ENCODE results near the gene PCMTD2.
"Not testable (repeated sequence)": the region's sequence is repeated elsewhere in the genome, so short reads cannot be mapped to it uniquely, and the experiment has no call there.

PCMTD2 gene

GRCh38 chr20:64224351-64225170, 31.0 kb upstream of the PCMTD2 start:
- DNase-seq = no peak

DNA sequence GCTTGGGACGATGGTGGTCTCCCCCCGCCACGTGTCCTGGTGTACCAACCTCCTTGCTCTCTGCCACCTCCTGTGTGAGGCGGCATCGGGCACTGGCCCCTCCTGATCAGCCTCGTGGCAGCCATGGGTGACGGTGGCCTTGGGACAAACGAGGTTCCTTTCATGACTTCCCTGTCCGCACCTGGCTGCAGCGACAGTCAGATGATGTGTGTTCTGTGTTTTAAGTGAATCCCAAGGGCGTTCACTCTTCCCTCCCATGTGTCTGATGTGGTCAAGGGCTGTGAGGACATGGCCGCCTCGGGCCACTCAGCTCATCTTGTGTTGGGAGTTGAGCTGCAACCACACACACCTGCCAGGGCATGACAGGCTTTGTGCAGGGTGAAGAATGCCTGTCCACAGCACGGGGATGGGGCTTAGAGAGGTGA, 30.4 kb upstream of the PCMTD2 start:
- no peak for DNase-seq

GRCh38 chr20:64225828-64226598, 29.5 kb upstream of the PCMTD2 start:
- DNase-seq = no peak

GRCh38 chr20:64226686-64227580, 28.6 kb upstream of the PCMTD2 start:
- DNase-seq = no peak

GRCh38 chr20:64228086-64228653, 27.4 kb upstream of the PCMTD2 start:
- no peak for DNase-seq

DNA sequence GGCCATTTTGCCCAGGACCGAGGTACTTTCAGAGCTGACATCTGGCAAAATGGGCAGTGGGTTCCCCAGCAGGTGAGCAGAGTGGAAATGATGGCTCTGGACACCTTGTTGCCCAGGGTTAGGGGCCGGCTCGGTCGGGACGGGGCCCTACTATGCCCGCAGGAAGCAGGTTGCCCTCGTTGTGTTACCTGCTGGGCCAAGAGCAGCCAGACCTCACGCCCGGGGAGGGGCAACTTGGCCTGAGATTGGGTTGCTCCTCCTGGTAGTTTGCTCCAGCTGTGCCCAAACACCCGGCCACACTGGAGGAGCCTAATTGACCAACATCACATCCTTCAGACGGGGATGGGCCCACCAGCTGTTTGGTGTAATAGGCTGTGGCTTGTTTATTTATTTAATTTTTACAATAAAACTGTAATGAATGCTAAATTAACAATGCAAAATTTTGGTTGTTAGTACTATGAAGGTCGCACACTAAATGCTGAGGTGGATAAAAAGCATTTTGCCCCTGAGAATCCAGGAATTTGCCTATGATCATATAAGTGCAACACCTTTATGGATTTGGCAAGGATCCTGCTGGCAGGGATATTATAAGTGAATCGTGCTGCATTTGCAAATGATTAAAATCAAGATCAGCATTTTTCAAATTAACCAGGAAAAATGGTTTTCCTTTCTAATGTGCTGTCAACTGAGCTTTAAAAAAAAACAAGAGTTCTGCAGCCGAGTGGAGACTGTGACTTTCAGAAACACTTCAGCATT, 26.6 kb upstream of the PCMTD2 start:
- no peak for DNase-seq

DNA sequence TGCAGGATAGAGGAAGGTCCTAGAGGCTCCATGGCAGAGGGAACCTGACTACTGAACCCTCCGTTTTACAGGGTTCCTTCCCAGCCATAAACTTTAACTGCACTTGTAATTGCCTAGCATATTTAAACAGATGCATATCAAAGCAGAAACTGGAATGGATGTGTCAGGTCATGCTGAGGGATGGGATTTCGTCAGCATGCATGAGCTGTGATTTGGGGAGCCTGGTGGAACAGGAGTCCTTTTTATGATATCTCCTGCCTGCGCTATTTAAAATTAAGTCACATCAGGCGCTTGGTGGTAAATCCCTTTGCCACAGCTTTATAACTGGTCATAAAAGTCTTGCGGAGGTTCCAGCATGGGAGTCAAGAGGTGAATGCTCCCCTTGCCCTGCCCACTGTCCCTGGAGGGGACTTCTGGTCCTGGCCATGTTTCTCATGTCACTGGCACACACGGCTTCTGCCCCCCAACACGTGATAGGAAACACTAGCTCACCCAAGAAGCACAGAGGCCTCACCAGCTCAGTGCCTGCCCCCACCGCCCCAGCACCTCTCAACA, 26.0 kb upstream of the PCMTD2 start:
- DNase-seq = no peak

- DNase-seq = no peak
Measured at GRCh38 chr20:64230461-64231145, 24.9 kb upstream of the PCMTD2 start.

DNA sequence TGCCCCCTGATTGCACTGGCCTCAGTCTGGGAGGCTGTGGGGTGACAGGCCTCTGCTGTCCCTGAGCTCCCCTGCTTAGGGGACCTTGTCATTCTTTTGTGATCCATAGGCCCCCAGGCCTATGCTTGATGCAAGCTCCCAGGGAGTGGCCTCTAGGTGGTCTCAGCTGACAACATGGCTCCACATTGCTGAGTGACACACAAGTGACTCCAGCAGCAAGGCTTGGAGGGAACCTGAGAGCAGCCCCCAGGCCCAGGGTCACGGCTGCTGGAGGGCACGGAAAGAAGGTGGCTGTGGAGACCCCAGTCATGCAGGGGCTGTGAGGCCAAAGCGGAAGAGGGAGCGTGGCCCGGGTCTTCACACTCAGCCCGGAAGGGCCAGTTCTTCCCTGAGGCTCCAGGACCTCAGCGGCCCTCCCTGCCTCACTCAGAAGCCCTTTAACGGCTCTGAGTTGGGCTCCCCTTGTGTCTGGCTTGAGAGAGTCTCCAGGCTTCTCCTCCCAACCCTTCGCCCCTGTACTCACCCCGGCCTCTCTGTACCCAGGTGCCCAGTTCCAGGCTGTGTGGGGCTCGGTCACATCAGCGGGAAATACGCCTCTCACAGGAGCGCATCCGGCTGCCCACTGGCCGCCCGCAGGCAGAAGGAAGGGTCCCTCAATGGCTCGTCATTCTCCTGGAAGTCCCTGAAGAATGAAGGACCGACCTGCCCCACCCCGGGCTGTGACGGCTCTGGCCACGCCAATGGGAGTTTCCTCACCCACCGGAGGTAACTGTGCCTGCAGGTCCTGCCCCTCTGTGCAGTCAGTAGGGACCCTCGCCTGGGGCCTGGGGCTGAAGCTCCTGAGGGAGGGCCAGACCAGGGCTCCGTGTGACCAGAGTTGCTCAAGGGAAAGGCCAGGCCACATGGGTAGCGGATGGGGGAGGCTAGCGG, 23.7 kb upstream of the PCMTD2 start:
- DNase-seq = no peak

DNA sequence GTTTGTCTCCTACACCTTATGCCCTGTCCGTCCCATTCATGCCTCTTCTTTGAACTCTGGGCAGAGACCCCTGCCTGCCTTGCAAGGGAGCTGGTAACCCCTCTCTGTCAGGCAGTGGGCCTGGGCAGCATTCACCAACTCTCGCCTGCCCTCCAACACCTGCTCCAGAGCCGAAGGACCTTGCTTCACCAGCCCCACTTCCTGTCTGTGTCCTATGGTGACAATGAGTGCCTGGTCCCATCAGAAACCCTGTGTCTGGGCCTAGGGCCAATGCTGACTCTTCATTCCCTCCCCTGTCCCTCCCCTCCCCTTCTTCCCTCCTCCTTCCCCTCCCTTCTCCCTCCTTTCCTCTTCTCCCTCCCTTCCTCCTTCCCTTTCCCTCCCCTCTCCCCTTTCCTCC, 22.8 kb upstream of the PCMTD2 start:
- no peak for DNase-seq

DNA sequence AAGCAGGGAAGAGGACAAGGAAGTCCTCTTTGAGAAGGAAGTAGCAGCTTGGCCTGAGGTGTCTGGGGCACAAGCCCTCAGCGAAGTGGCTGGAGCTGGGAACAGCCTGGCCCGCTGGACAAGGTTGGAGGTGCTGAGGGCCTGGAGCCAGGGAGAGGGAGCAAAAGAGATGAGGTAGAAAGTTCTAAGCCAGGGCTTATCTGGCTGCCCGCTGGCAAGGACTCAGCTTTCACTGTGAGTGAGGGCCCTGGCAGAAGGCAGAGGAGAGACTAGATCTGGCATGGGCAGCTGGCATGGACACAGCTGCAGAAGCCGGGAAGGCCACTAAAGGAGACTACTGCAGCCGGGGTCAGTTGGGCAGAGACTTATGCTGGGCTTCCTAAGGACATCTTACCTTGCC, 21.8 kb upstream of the PCMTD2 start:
- DNase-seq = no peak

DNA sequence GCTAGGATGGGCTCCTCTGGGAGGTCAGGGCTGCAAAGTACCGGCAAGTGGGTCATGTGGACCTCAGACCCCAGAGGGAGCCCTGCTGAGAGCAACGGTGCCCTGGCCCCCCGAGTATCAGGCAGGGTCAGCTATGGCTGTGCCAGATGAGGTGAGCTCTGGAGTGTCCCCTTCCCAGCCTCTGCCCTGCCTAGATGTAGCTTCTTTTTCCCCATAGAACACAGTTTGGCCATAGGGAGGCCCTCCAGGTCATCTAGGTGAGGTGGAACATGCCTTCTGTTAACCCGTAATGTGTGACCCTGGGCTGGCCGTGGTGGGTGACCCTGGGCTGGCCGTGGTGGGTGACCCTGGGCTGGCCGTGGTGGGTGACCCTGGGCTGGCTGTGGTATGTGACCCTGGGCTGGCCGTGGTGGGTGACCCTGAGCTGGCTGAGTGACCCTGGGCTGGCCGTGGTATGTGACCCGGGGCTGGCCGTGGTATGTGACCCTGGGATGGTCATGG, 21.2 kb upstream of the PCMTD2 start:
- no peak for DNase-seq

- not testable (repeated sequence) for DNase-seq
Measured at GRCh38 chr20:64234921-64235565, 20.5 kb upstream of the PCMTD2 start.

DNA sequence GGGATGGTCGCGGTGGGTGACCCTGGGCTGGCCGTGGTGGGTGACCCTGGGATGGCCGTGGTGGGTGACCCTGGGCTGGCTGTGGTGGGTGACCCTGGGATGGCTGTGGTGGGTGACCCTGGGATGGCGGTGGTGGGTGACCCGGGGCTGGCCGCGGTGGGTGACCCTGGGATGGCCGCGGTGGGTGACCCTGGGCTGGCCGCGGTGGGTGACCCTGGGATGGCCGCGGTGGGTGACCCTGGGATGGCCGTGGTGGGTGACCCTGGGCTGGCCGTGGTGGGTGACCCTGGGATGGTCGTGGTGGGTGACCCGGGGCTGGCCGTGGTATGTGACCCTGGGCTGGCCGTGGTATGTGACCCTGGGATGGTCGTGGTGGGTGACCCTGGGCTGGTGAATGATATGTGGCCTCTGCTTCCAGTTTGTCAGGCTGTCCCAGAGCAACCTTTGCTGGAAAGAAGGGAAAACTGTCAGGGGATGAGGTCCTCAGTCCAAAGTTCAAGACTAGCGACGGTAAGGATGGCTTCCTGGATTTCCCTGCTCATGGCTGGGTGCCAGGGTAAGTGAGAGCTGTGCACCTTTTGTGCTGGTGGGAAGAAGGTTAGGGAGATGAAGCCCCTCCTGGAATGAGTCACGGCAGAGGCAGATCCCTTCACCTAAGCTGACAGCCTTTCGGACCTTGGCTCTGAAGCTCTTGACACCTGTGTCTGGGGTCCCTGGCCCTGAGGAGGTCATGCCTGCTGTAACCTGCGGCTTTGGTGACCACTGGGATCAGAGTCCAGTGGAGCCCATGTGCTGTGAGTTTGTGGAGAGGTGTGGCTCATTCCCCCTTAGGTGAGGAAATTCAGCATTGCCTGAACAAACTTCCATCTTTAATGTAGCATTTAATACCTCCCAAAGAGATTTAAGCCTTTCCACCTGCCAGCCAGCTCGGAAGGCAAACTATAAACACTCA, 19.1 kb upstream of the PCMTD2 start:
- no peak for DNase-seq

- DNase-seq = no peak
Measured at GRCh38 chr20:64237316-64237715, 18.2 kb upstream of the PCMTD2 start.

DNA sequence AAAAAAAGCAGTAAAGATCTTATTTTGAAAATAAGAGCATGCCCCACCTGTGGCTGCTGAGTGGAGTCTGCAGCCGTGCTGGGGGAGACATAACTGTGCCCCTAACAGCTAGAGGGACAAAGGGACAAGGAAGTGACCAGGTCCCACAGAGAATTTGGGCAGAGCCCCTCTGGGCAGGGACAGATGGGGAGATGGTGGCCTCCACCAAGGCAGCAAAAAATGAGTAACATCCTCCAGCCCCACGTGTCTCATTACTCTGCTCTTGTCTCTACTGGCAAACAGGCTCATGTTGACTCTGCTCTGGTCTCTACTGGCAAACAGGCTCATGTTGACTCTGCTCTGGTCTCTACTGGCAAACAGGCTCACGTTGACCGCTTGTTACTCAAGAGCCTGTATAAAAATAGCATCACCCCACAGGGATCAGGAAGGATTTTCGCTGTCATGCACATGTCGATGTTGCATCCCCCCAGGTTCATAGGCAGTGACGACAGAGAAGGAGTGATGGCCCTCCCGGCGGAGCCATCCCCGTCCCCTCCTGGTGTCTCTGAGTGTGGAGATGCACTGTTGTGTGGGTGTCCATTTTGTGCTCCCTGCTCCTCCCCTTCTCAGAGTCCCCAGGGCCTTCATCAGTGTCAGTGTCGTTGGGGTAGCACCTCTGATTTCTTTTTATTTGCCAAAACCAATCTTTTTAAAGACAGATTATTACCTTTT, 17.3 kb upstream of the PCMTD2 start:
- no peak for DNase-seq

GRCh38 chr20:64238851-64239387, 16.6 kb upstream of the PCMTD2 start:
- no peak for DNase-seq

Data from stimulated activated CD4-positive, alpha-beta T cell treated with anti-CD3 and anti-CD28 coated beads, Interleukin-2, amount 100 ng/mL, for 24 hours (primary cell).